NCI-H345 (cell line): ENCODE results near the gene LYPD3.
A peak's percentile ranks its signal among the peaks of the same experiment; 100 is the strongest.
"Not testable (repeated sequence)": the region's sequence is repeated elsewhere in the genome, so short reads cannot be mapped to it uniquely, and the experiment has no call there.

Source experiments
- DNase-seq: peaks from one replicate; lab custom pipeline; 2025; lab: John Stamatoyannopoulos, UW

The LYPD3 gene

DNA sequence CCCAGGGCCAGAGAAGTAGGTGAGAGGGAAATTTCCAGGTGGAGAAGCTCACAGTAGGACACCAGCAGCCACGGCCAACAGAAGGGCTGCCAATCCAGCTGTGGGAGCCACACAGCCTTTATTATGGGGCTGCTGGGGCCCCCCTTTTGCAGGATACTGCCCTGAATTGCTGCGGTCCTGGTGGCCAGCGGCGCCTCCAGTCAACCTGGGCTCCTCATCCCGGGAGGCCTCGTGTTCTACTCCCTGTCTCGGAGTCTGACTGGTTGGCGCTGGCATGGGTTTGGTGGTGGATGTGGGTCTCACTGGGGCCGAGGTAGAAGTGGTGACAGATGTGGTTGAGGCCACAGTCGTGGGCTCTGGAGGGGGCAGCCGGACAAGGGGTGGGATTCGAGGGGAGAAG is 4.1 kb downstream of the LYPD3 start:
- no peak for DNase-seq

DNA sequence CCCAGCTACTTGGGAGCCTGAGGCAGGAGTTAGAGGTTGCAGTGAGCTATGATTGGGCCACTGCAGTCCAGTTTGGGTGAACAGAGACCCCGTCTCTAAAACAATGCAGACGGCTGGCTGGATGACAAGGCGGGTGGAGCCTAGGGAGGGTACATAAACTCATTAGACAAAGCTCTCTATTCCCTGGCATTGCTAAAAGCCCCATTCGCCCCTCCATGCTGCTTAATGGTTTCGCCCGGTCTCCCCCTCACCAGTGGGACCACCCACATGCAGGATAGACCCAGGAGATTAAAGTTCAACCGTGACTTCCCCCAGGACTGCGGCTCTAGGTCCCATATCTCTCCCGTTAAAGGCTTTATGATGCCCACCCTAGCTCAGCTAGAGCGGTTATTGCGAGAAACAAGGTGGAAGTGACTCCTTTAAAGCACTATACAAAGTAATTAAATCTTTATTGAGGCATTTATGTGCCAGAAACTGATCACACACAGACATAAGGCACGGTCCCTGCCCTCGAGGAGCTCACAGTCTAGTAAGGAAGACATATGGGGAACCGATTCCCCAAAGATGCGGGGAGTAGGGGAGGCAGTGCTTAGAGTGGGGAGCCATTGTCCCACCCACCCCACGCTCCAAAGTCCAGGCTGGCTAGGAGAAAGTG is 4.9 kb downstream of the LYPD3 start:
- no peak for DNase-seq

DNA sequence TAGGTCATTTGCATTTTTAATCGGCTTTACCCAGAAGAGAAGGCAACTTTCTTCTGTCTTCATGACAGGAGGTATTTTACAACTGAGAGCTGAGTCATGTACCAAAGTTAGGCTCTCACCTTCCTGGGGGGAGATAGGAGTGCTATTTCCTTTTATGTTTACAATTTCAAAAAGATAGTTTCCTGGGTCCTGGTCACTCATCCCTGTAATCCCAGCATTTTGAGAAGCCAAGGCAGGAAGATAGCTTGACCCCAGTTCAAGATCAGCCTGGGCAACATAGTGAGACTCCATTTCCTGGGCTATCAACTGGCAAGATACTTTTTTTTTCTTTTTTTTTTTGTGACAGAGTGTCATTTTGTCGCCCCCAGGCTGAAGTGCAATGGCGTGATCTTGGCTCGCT is 7.6 kb downstream of the LYPD3 start:
- no peak for DNase-seq

DNA sequence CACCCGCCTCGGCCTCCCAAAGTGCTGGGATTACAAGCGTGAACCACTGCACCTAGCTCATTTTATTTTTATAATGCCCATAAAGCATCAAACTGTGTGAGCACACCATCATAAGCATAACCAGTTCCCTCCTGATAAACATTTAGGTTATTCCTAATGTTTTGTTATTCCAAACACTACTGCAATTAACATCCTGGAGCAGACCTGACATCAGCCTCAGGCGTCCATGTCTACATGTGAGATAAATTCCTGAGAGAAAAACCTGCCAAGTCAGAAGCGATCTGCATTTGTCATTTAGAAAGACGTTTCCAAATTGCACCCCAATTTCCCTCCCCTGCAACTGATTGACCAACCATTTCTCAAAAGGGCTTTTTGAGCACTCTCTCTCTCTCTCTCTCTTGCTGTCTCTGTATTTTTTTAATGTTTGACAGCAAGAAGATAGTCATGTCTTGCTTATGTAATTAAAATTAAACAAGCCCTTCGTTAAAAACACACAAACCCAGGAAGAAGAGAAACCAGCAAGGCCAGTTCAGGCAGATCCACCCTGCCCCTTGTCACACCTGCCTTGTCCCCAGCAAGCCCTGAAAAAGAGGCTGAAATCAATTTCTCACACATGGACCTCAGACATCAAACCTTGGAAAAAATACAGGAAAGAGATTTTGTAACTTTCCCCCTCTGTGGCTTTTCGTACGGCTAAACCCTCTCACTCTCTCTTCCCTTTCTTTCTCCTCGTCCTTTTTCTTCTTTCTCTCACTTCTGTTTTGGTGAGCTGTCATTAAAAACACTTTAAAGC is 9.9 kb downstream of the LYPD3 start:
- DNase-seq, result no peak

DNA sequence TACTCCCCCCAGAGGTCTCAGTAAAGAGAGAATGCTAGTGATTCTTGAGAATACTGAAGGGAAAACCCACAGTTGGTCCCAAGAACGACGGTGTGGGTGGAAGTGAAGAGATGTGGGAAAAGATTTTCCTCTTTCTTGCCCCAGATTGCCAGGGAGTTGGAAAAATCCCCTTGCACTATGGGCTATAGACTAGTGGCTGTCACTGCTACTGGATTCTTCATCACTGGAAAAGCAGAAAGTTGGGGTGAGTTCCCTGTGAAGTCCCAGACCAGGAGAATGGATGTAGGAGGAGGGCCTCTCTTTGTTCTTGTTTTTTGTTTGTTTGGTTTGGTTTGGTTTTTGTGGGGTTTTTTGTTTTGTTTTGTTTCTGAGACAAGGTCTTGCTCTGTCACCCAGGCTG is 11.4 kb downstream of the LYPD3 start:
- no peak for DNase-seq

DNA sequence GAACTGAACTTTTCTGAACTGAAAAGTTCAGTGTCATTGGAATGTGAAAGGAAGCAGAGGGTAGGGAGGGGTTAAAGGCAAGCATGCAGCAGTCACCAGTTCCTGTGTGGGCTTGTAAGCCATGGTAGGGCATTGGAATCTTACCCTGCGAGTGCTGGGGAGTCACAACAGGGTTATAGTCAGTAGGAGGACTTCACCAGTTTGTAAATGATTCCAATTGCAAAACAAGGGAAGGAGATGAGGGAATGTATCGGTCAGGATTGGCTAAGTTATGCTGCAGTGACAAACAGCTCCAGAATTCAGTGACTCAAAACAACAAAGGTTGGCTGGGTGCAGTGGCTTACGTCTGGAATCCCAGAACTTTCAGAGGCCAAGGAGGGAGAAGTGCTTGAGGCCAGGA is 12.8 kb downstream of the LYPD3 start:
- no peak for DNase-seq

DNA sequence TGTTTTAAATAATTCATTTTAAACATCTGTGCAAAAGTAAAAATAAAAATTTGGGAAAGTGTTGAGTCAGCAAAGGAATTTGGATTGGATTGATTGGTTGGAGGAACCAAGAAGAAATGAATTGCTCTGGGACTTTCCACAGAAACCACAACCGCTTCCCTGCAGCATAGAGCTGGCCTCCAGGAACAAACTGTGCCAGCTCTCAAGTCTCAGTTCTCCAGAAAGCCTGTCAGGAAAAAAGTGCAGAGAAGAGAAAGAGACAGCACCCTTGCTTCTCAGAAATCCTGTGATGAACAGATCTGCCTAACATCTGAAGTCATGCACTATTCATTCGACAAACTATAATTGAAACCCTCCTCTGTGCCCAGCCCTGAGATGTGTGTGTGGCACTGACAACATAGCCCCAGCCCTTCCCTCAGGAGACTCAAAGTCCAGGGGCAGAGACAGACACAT is 14.8 kb downstream of the LYPD3 start:
- no peak for DNase-seq

DNA sequence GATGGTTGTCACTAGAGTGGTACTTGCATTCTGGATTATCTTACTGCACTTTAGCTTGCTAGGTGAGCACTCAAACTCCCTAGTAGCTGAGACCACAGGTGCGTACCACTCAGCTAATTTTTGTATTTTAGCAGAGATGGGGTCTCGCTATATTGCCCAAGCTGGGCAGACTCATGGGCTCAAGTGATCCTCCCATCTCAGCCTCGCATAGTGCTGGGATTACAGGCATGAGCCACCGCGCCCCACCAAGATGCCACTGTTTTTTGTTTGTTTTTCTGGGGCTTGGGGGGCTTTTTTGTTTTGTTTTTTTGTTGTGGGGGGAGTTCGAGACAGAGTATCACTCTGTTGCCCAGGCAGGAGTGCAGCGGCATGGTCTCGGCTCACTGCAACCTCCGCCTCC is 17.8 kb downstream of the LYPD3 start:
- no peak for DNase-seq

DNA sequence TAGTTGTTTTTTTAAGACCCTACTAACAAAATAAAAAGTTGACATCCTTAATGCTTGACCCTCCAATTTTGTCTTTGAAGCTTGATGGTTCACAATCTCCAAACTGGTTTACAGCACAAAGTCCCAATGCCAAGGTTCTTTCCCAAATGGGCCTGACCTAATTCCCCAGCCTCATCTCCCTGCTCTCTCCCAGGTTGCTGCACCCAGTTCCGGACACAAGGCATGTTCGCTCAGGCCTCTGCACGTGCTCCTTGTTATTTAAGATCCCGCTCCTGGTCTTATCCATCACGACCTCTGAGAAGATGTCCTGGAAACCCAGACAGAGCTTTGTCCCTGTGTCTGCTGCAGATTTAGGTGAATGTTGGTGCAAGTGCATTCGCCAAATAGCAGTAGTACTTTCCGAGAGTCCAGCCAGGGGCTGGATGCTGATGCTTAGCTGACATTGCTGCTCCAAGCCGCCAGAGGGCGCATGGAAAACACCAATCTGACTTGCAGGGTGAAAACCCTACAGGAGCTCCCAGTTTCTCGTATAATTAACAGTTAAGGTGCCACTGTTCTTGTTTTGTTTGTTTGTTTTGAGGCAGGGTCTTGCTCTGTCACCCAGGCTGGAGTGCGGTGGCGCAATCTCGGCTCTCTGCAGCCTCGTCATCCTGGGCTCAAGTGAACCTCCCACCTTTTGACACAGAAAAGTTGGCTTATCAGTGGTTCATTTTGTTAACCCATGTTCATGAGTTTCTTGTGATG is 18.5 kb downstream of the LYPD3 start:
- DNase-seq, result peak; percentile 59

DNA sequence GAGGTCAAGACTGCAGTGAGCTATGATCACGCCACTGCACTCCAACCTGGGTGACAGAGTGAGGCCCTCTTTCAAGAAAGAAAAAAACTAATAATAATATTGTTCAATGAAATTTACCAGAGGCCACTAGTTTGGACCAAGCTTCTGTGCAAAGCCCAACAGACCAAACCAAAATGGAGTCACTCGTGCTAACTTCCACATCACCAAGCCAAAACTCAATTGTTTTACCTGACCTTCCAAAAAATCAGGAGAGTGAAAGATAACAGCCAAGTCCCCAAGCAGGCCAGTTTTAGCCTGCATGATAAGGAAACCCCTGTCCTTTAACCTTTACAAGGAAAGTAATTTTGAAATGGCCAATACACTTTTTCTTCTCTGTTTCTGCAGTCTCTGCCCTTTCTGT is 20.0 kb downstream of the LYPD3 start:
- DNase-seq, result no peak

DNA sequence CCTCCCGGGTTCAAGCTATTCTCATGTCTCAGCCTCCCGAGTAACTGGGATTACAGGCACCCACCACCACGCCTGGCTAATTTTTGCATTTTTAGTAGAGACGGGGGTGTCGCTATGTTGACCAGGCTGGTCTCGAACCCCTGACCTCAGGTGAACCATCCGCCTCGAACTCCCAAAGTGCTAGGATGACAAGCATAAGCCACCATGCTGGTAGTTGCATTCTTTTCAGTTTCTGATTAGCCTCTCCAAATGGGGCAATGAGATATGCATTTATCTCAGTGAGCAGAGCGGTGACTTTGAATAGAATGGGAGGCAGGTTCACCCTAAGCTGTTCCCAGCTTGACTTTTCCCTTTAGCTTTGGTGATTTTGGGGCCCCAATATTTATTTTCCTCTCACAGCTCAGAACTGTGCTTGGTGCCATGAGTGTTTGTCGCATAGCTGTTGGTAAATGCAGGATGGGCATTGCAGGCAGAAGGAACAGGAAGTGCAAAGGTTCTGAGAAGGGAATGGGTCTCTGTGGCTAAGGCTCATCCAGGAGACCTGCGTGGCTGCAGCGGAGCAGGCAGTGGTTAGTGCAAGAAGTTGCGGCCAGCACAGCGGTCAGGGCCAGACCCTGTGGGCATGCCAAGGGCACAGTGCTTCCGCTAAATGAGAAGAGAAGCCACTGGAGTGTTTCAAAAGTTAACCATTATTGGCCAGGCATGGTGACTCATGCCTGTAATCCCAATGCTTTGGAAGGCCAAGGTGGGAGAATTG is 20.7 kb downstream of the LYPD3 start:
- no peak for DNase-seq

DNA sequence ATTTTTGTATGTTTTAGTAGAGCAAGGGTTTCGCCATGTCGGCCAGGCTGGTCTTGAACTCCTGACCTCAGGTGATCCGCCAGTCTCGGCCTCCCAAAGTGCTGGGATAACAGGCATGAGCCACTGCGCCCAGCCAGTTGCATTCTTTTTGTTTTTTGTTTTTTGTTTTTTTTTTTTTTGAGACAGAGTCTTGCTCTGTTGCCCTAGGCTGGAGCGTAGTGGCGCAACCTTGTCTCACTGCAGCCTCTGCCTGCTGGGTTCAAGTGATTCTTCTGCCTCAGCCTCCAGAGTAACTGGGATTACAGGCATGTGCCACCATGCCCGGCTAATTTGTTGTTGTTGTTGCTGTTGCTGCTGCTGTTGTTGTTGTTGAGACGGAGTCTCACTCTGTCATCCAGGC is 21.3 kb downstream of the LYPD3 start:
- not testable (repeated sequence) for DNase-seq

DNA sequence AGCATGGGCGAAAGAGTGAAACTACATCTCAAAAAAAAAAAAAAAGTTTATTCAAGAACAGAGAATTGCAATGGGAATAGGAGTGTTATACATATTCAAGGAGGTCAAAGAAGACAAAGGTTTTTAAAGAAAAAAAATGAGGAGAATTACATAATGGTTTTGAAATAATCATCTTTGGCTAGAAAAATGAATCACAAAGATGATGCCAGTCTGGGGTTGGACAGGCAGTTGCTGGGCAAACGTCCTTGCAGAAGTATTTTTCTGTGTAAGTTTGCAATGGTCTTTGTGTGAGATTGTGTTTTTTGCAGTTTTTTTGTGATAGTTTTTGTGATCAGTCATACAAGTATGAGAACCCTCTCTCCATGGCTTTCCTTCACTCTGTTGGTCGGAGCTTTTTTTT is 23.7 kb downstream of the LYPD3 start:
- no peak for DNase-seq

DNA sequence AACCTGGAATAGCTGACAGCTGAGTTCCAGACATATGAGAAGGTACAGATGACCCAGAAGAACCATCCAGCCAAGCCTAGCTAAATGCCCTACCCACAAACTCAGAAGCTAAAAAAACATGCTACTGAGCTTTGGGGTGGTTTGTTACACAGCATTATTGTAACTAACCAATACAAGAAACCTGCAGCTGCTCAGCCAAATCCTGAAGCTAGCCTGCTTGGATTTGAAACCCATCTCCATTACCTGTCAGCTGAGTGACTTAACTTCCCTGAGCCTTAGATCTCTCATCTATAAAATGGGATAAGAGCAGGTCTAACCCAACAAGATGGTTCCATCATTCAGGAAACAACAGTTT is 25.7 kb downstream of the LYPD3 start:
- DNase-seq, result no peak

DNA sequence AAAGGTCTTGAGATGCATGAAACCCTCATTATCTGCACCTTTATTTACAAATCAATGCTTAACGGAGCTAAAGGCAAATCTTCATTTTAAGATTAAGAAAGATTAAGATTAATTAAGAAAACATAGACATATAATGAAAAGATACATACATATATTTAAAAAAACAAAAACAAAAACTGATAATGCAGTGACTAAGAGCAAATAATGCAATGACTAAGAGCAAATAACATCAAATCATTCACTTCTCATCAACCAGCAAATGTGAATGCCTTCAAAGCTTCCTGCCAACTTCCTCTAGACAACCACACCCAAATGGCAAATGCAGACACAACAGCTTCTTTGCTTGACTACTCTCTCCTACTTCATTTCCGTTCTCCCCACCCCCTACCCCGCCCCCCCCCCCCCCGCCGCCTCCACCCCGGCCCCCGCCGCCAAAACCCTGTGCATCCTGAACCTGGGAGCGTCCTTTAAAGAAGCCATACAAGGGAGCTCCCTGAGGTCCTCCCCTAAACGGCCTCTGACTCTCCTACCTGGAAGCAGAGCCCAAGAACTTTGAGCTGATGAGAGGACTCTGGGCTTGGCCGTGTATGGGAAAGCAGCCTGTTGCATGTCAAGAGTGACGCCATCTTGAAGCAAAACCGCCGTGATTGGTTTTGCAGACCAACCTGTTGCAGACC is 26.2 kb downstream of the LYPD3 start:
- DNase-seq, result no peak

DNA sequence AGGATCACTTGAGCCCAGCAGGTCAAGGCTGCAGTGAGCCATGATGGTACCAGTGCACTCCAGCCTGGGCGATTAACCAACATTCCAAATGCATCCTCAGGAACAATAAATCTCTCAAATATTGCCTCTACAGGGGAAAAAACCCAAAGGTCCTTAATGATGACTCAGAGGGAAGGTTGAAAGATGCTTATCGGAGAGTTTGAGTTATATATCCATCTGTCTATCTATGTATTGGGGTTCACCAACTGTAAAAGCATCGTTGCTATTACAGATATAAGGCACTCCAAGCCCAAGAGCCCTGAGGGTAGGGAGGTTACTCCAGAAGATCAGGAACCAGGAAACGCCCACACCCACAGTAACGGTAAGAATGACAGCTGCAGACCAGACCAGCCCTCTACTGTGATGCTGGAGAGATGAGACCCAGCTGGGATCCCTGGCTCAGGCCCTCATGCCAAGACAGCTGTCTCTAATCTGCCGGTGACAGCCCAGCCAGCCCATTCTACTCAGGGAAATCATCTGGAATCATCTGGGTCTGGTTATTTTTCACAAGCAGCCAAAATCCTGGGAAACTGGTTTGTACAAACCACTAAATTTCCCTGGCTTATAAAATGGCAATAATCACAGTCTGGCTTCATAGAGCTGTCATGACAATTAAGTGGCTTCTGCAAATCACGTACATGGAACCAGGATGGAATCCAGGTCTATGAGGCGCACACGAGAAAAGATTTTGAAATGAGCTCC is 26.9 kb downstream of the LYPD3 start:
- no peak for DNase-seq

DNA sequence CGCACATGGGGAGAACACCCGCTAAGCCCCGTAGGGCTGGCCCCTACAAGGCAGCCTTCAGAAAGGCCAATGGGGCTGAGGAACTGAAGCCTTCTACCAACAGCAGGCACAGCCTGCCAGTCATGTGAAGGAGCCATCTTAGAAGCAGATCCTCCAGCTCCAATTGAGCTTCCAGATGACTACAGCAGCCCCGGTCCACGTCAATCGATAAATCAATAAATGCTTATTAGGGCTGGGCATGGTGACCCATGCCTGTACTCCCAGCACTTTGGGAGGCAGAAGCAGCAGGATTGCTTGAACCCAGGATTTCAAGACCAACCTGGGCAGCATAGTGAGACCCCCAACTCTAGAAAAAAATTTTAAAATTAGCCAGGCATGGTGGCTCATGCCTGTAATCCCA is 27.7 kb downstream of the LYPD3 start:
- DNase-seq, result no peak

DNA sequence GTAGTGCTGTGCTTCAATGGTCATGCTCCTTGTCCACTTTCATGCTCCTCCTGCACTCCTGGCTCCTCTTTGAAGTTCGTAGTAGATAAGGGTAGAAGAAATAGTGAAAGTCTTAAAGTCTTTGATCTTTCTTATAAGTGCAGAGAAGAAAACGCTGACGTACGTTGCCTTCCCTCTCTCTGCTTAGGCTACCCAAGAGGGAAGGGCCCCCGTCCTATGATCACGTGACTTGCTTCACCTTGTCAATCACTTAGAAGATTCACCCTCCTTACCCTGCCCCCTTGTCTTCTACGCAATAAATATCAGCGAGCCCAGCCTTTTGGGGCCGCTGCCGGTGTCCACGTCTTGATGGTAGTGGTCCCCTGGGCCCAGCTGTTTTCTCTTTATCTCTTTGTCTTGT is 28.1 kb downstream of the LYPD3 start:
- not testable (repeated sequence) for DNase-seq

DNA sequence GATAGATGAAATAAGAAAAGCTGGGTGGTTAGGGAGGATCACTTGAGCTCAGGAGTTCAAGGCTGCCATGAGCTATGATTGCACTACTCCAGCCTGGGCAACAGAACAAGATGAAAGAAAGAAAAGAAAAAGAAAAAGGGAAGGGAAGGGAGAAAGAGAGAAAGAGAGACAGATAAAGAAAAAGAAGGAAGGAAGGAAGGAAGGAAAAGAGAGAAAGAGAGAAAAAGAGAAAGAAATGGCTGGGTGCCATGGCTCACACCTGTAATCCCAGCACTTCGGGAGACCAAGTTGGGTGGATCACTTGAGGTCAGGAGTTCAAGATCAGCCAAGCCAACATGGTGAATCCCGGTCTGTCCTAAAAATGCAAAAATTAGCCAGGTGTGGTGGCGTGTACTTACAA is 29.6 kb downstream of the LYPD3 start:
- DNase-seq, result no peak

DNA sequence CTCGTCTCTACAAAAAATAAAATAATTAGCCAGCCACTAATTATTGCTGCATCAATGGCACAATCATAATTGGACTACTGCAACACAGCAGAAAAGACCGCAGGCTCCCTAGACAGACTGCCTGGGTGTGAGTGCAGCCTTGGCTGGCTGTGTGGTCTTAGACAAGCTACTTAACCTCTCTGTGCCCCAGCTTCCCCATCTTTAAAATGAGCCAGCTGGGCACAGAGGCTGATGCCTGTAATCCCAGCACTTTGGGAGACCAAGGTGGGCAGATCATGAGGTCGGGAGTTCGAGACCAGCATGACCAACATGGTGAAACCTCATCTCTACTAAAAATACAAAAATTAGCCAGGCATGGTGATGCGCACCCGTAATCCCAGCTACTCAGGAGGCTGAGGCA is 31.7 kb downstream of the LYPD3 start:
- no peak for DNase-seq

DNA sequence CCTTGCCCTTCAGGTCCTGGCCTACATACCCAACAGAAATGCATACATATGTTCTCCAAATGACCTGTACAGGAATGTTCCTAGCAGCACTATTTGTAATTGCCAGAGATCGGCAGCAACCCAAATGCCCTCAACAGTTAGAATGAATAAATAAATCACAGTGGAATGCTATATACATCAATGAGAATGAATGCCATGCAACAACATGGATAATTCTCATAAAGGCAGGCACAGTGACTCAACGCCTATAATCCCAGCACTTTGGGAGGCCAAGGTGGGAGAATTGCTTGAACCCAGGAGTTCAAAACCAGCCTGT is 32.1 kb downstream of the LYPD3 start:
- DNase-seq, result no peak
